Measurements from ENCODE around the gene CHST15.

CHST15 gene

GRCh38 chr10:124050021-124051015 is 43.1 kb downstream of the CHST15 start:
- no peak overlapping the region for H3K4me3 ChIP-seq (ENCODE audit: low read depth, low read length)
- no peak for TF ChIP-seq CTCF (IDR thresholded peaks at IDR 0.05; ENCODE audit: borderline replicate concordance, insufficient read depth, low read depth, low read length)

- no peak overlapping the region for H3K4me3 ChIP-seq (ENCODE audit: low read depth, low read length)
- TF ChIP-seq CTCF (IDR thresholded peaks at IDR 0.05; ENCODE audit: borderline replicate concordance, insufficient read depth, low read depth, low read length): no peak
Observed at GRCh38 chr10:124049484-124049883, 43.9 kb downstream of the CHST15 start.

GRCh38 chr10:124048371-124049290 is 44.8 kb downstream of the CHST15 start:
- no peak overlapping the region for H3K4me3 ChIP-seq (ENCODE audit: low read depth, low read length)
- no peak for TF ChIP-seq CTCF (IDR thresholded peaks at IDR 0.05; ENCODE audit: borderline replicate concordance, insufficient read depth, low read depth, low read length)

GRCh38 chr10:124047427-124048152 is 45.8 kb downstream of the CHST15 start:
- TF ChIP-seq CTCF (IDR thresholded peaks at IDR 0.05; ENCODE audit: borderline replicate concordance, insufficient read depth, low read depth, low read length): no peak

GRCh38 chr10:124045801-124046355 is 47.5 kb downstream of the CHST15 start:
- H3K4me3 ChIP-seq (ENCODE audit: low read depth, low read length): no peak overlapping the region
- no peak for TF ChIP-seq CTCF (IDR thresholded peaks at IDR 0.05; ENCODE audit: borderline replicate concordance, insufficient read depth, low read depth, low read length)

More at GRCh38 chr10:124047427-124048152, 45.8 kb downstream of the CHST15 start:
- no peak overlapping the region for H3K4me3 ChIP-seq (ENCODE audit: low read depth, low read length)

GRCh38 chr10:124045276-124045675 is 48.1 kb downstream of the CHST15 start:
- TF ChIP-seq CTCF (IDR thresholded peaks at IDR 0.05; ENCODE audit: borderline replicate concordance, insufficient read depth, low read depth, low read length): no peak
- H3K4me3 ChIP-seq (ENCODE audit: low read depth, low read length): no peak overlapping the region

Measured in GM12875 (cell line).